ENCODE measurements around the gene PDHB.
"Not testable (repeated sequence)": the region's sequence is repeated elsewhere in the genome, so short reads cannot be mapped to it uniquely, and the experiment has no call there.

The PDHB gene

GRCh38 chr3:58437276-58437675 lies 3.6 kb upstream of the PDHB start:
- DNase-seq (ENCODE audit: low read depth in 1 of 2, low spot score in 1 of 2) = not testable (repeated sequence)

GRCh38 chr3:58434990-58435389 lies 1.4 kb upstream of the PDHB start:
- no peak for DNase-seq (ENCODE audit: low read depth in 1 of 2, low spot score in 1 of 2)

- DNase-seq (ENCODE audit: low read depth in 1 of 2, low spot score in 1 of 2) = no peak
These were observed 879 bp upstream of the PDHB start for GRCh38 chr3:58434511-58434910.

GRCh38 chr3:58434168-58434504 lies 504 bp upstream of the PDHB start:
- DNase-seq (ENCODE audit: low read depth in 1 of 2, low spot score in 1 of 2) = no peak

GRCh38 chr3:58432905-58433304 lies 727 bp downstream of the PDHB start:
- no peak for DNase-seq (ENCODE audit: low read depth in 1 of 2, low spot score in 1 of 2)

GRCh38 chr3:58429657-58430056 lies 4.0 kb downstream of the PDHB start:
- DNase-seq (ENCODE audit: low read depth in 1 of 2, low spot score in 1 of 2) = no peak

- no peak for DNase-seq (ENCODE audit: low read depth in 1 of 2, low spot score in 1 of 2)
These were observed 5.8 kb downstream of the PDHB start for GRCh38 chr3:58427661-58428361.

- no peak for DNase-seq (ENCODE audit: low read depth in 1 of 2, low spot score in 1 of 2)
These were observed 7.8 kb downstream of the PDHB start for GRCh38 chr3:58425782-58426181.

GRCh38 chr3:58424613-58425012 lies 9.0 kb downstream of the PDHB start:
- DNase-seq (ENCODE audit: low read depth in 1 of 2, low spot score in 1 of 2) = no peak

- DNase-seq (ENCODE audit: low read depth in 1 of 2, low spot score in 1 of 2) = no peak
These were observed 10.8 kb downstream of the PDHB start for GRCh38 chr3:58422756-58423325.

- DNase-seq (ENCODE audit: low read depth in 1 of 2, low spot score in 1 of 2) = no peak
These were observed 12.6 kb downstream of the PDHB start for GRCh38 chr3:58421004-58421403.

- no peak for DNase-seq (ENCODE audit: low read depth in 1 of 2, low spot score in 1 of 2)
These were observed 13.7 kb downstream of the PDHB start for GRCh38 chr3:58419780-58420507.

- DNase-seq (ENCODE audit: low read depth in 1 of 2, low spot score in 1 of 2) = no peak
These were observed 15.4 kb downstream of the PDHB start for GRCh38 chr3:58418227-58418626.

- no peak for DNase-seq (ENCODE audit: low read depth in 1 of 2, low spot score in 1 of 2)
These were observed 16.6 kb downstream of the PDHB start for GRCh38 chr3:58417075-58417474.

- DNase-seq (ENCODE audit: low read depth in 1 of 2, low spot score in 1 of 2) = no peak
These were observed 17.4 kb downstream of the PDHB start for GRCh38 chr3:58416191-58416590.

GRCh38 chr3:58414538-58415197 lies 19.0 kb downstream of the PDHB start:
- no peak for DNase-seq (ENCODE audit: low read depth in 1 of 2, low spot score in 1 of 2)

- DNase-seq (ENCODE audit: low read depth in 1 of 2, low spot score in 1 of 2) = no peak
These were observed 21.5 kb downstream of the PDHB start for GRCh38 chr3:58411851-58412830.

- no peak for DNase-seq (ENCODE audit: low read depth in 1 of 2, low spot score in 1 of 2)
These were observed 22.6 kb downstream of the PDHB start for GRCh38 chr3:58411036-58411435.

- DNase-seq (ENCODE audit: low read depth in 1 of 2, low spot score in 1 of 2) = no peak
These were observed 24.0 kb downstream of the PDHB start for GRCh38 chr3:58409663-58410062.

GRCh38 chr3:58408906-58409305 lies 24.7 kb downstream of the PDHB start:
- DNase-seq (ENCODE audit: low read depth in 1 of 2, low spot score in 1 of 2) = no peak

- DNase-seq (ENCODE audit: low read depth in 1 of 2, low spot score in 1 of 2) = no peak
These were observed 29.2 kb downstream of the PDHB start for GRCh38 chr3:58404396-58404795.
